GM13977 (cell line): ENCODE results near the gene TINAGL1.

ENCODE experiments used
- DNase-seq: peaks from one replicate; pipeline ENCODE4 v3.0.0; 2012; ENCODE audit warnings: low spot score
- in situ Hi-C: fragments of 300-500 bp; cut with MboI; formaldehyde crosslinking; loops from one replicate; pipeline ENCODE4 v1.12.0; 2022; ENCODE audit warnings: low sequenced_read_pairs, low pct_unique_long_range_greater_than_20kb, mixed read lengths, inconsistent platforms; ENCODE audit not compliant: unreplicated experiment
- TF ChIP-seq, protein P1 (sequence below): IDR thresholded peaks from 2 replicates; pipeline ENCODE4 v1.5.1; 2012; ENCODE audit warnings: mild to moderate bottlenecking, control low read depth; ENCODE audit not compliant: insufficient read depth; ENCODE audit errors: extremely low read depth, missing control alignments

Gene TINAGL1

DNA sequence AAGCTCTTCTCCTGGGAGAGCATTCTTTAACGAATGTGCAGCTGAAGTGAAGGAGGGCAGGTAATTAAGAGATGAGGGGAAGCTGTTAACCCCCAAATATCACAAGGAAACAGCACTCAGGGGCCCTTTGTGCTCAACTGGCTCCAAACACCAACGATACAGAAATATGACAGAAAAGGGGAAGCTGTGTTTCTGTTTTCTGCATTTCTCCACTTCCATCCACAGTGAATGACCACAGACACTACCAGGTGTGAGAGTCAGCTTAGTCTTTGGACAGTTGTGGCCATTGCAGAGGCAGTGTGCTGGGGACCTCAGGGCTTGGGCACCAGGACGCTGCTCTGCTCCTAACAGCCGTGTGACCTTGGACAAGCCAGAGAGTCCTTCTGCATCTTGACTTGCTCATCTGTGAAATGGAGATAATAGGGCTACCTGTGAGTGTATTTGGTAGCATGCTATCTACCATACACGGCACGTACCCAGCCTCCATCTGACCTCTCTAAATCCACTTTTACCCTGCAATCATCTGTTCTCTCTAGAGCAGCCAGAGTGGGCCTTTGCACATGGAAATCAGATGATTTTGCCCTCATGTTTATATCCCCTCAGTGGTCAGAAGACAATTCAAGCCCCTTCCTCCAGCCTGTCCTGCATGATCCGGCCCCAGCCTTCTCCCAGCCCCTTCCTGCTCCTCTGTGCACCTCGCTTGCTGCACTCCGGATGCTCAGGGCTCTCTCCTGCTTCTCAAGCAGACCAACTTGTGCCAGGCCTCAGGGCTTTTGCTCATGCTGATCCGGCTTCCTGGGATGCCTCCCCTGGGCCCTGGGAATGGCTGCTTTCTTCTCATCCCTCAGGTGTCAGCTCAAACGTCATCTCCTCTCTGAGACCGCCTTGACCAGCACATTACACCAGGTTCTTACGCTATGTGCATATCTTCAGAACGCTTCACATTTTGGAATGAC lies 4.7 kb upstream of the TINAGL1 start:
- in situ Hi-C loops = no loop called here
- no peak for DNase-seq
- TF ChIP-seq, protein P1, sequence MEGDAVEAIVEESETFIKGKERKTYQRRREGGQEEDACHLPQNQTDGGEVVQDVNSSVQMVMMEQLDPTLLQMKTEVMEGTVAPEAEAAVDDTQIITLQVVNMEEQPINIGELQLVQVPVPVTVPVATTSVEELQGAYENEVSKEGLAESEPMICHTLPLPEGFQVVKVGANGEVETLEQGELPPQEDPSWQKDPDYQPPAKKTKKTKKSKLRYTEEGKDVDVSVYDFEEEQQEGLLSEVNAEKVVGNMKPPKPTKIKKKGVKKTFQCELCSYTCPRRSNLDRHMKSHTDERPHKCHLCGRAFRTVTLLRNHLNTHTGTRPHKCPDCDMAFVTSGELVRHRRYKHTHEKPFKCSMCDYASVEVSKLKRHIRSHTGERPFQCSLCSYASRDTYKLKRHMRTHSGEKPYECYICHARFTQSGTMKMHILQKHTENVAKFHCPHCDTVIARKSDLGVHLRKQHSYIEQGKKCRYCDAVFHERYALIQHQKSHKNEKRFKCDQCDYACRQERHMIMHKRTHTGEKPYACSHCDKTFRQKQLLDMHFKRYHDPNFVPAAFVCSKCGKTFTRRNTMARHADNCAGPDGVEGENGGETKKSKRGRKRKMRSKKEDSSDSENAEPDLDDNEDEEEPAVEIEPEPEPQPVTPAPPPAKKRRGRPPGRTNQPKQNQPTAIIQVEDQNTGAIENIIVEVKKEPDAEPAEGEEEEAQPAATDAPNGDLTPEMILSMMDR = no peak

DNA sequence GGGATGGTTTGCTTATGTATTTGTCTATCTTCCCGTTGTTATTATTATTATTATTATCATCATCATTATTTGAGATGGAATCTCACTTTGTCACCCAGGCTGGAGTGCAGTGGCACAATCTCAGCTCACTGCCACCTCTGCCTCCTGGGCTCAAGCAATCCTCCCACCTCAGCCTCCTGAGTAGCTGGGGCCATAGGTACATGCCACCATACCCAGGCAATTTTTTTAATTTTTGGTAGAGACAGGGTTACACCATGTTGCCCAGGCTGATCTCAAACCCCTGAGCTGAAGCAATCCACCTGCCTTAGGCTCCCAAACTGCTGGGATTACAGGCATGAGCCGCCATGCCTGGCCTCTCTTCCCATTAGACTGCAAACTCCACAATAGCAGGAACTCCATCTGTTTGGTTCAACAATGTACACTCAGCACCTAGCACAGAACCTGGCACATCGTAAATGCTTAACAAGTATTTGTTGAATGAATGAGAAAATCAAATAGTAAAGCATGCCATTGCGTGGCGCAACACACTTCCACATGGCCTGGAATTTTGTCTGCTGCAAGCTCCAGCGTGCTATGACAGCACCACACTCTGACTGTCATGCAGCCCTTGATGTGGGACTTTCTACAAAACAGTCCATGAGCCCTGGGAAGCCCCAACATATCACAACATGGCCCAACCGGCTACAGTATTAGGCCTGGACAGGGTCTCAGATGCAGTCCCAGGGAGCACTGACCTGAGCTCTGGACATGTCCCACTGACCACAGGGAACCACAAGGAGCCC lies 3.8 kb upstream of the TINAGL1 start:
- TF ChIP-seq, protein P1 = no peak
- DNase-seq = no peak

DNA sequence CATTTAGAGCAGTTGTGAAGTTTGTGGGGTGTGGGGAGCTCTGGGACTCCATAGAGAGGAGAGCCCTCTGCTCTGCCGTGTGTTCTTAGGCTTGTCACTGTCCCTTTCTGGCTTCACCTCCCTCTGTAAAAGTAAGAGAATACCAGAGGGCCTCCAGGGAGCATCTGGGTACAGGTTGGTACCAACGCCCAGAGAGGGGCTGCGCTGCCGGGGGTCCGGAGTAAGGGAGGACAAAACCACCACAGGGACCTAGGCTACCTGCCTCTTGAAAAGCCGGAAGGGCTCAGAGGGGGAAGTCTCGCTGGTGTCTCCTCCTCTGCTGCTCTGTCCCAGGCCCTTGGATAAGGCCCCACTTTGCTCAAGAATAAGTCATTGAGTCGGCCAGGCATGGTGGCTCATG lies 3.1 kb upstream of the TINAGL1 start:
- no peak for DNase-seq
- in situ Hi-C loops = no loop called here

More for the DNA sequence above, 3.8 kb upstream of the TINAGL1 start:
- in situ Hi-C loops = no loop called here

DNA sequence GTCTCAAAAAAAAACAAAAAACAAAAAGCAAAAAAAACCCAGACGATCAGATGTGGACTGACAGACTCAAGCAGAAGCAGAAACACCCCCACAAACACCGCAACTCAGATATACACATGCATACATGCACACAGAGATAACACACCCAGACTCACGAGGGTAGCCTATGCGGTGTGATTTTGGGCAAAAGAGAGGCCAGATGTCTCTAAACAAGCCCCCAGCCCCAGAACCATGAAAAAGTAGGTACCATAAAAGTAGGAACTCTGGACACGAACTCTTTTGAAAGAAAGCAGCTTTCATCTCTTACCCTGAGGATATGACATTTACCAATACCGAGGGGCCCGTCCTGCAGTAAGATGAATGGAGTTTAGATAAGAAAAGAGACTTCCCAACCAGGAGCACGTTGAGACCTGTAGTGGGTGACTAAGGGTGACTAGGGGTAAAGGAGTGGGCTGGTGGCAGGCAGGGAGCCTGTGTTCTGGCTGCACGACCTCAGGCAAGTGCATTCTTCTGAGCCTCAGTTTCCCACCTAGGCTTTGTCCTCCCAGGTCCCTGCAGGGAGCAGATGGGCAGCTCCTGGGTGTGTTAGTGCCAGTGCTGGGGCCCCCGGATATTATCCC lies 1.5 kb upstream of the TINAGL1 start:
- DNase-seq = no peak
- TF ChIP-seq, protein P1 = no peak
- in situ Hi-C loops = no loop called here

More for the DNA sequence above, 3.1 kb upstream of the TINAGL1 start:
- TF ChIP-seq, protein P1 = no peak

DNA sequence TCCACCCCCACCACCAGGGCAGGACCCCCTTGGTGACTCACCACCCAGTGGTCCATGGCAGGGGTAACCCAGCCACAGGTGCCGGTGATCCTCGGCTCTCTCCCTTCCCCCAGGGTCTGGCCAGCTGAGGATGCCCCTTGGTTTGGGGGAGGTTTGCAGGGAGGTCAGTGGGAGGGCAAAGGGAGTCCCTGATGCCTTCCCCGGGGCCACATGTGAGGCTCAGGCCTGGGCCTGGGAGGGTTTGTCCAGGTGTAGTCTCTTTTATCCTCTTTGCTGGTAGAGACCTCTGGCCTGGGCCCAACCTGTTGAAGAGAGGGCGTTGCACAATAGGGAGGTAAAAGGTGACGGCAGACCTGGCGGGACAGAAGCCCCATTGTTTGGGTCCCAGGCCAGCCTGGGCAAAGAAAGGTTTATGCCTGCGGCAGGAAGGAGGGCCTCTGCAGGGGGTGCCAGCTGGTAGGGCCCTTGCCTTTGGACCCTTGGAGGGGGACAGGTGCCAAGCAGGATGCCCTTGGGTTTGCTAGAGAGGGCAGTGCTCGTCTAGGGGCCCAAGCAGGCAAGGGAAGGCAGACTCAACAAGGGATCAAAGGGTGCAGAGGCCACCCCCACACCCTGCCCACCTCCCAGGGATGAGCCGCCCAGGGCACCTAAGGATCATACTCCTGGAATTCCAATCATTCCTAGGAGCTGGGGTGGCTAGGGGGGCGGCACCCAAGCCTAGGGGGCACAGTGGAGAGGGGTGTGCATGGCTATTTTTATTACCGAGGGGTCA lies 760 bp upstream of the TINAGL1 start:
- in situ Hi-C loops = no loop called here
- TF ChIP-seq, protein P1 = no peak
- DNase-seq = no peak
